Skeletal muscle tissue (tissue), 4 donors: ENCODE data around the gene HOXB1. TPM values are rescaled to one million over a fixed set of nuclear protein-coding genes. Genes with fewer than 3 reads are reported as not detected.

ENCODE experiments used
- H3K27ac ChIP-seq: one replicate; pipeline ENCODE4 v1.7.0; 2013; ENCODE audit warnings: mild to moderate bottlenecking, low read depth, low read length, inconsistent platforms
- H3K27me3 ChIP-seq, 3 donors: one replicate each; pipeline ENCODE4 v1.7.0; 2013; ENCODE audit warnings: low read length in 3 of 3; ENCODE audit not compliant: control insufficient read depth in 3 of 3, insufficient read depth in 3 of 3
- H3K36me3 ChIP-seq, 3 donors: one replicate each; pipeline ENCODE4 v1.7.0; 2013; ENCODE audit warnings: low read length in 3 of 3; ENCODE audit not compliant: control insufficient read depth in 3 of 3, insufficient read depth in 3 of 3
- H3K4me1 ChIP-seq, 3 donors: one replicate each; pipeline ENCODE4 v1.7.0; 2013; ENCODE audit warnings: low read length in 3 of 3, mild to moderate bottlenecking in 3 of 3; ENCODE audit not compliant: control insufficient read depth in 3 of 3, insufficient read depth in 3 of 3
- H3K4me3 ChIP-seq, 3 donors: one replicate each; pipeline ENCODE4 v1.7.0; 2013; ENCODE audit warnings: low read length in 3 of 3
- H3K9ac ChIP-seq, 3 donors: one replicate each; pipeline ENCODE4 v1.7.0; 2013; ENCODE audit warnings: low read length in 3 of 3, mild to moderate bottlenecking in 3 of 3, moderate library complexity in 2 of 3, low read depth in 1 of 3
- H3K9me3 ChIP-seq, 3 donors: one replicate each; pipeline ENCODE4 v1.7.0; 2013; ENCODE audit warnings: low read length in 3 of 3; ENCODE audit not compliant: control insufficient read depth in 3 of 3
- total RNA-seq: library from RNA; depleted of rRNA; stranded (reverse); fragments of >200 nt; gene quantifications from one replicate; pipeline ENCODE4 v1.2.3, GENCODE V29; 2014
- donor health status: Osteomylitis.

HOXB1 gene
- total RNA-seq, 1 donor from 2014 or later = not detected

- Histone ChIP-seq H3K9ac (no peak overlapping the region), H3K4me1 (peaks cover 4 to 25% (median 10%) of the 10 kb centered on the region in 3 donors)
These were observed 31.3 kb upstream of the HOXB1 start for GRCh38 chr17:48561884-48562810.

GRCh38 chr17:48559840-48560817 lies 29.3 kb upstream of the HOXB1 start:
- H3K27me3 ChIP-seq = peaks cover 9 to 80% (median 48%) of the 10 kb centered on the region in 3 donors

More at GRCh38 chr17:48561884-48562810, 31.3 kb upstream of the HOXB1 start:
- H3K9me3 ChIP-seq = no peaks in the 10 kb centered on the region
- peaks cover 0 to 5% (median 0%) of the 10 kb centered on the region in 3 donors for H3K36me3 ChIP-seq
- peaks cover 19 to 90% (median 60%) of the 10 kb centered on the region in 3 donors for H3K27me3 ChIP-seq
- H3K27ac ChIP-seq = no peak overlapping the region
- H3K4me3 ChIP-seq = no peak overlapping the region

DNA sequence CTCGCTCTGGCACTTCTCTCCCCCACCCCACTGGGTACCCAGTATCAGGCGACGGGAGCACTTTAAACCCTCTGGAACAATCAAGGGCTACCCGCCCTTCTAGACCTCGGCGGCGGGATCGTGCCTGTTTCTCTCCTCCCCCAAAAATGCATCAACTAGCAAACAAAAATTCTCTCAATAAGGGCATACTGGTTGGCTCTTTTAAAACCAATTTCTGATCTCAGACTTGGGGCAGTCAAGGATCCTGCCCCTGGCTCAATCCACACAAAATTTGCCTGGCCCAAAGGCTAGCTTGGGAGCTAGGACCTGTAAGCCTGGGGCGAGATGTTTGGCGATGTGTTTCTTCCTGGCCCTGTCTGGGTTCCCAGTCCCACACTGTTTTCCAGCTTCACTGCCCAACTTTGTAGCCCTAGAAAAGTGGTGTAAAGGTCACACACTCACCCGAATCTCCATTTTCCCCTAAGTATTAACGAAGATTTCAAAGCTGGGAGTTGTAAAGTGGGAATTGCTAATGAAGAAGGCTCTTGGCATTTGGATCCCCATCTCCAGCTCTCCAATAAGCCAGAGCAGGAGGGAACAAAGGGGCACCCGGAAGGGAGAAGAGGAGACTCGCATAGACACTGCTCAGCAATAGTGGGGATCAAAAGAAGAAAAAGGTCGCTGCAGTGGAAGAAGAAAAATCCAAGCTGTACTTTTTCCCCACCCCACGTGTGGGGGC lies 28.5 kb upstream of the HOXB1 start:
- no peak overlapping the region for H3K27ac ChIP-seq
- no peak overlapping the region for H3K9ac ChIP-seq
- H3K4me1 ChIP-seq = peaks cover 0 to 13% (median 3%) of the 10 kb centered on the region in 3 donors
- H3K27me3 ChIP-seq = peaks cover 6 to 80% (median 48%) of the 10 kb centered on the region in 3 donors
- H3K36me3 ChIP-seq = peaks cover 0 to 5% (median 0%) of the 10 kb centered on the region in 3 donors
- H3K4me3 ChIP-seq = no peak overlapping the region
- no peaks in the 10 kb centered on the region for H3K9me3 ChIP-seq

More at GRCh38 chr17:48559840-48560817, 29.3 kb upstream of the HOXB1 start:
- H3K4me1 ChIP-seq = peaks cover 3 to 17% (median 5%) of the 10 kb centered on the region in 3 donors
- H3K27ac ChIP-seq = no peak overlapping the region
- H3K9me3 ChIP-seq = no peaks in the 10 kb centered on the region
- no peak overlapping the region for H3K4me3 ChIP-seq
- H3K36me3 ChIP-seq = peaks cover 0 to 5% (median 0%) of the 10 kb centered on the region in 3 donors
- no peak overlapping the region for H3K9ac ChIP-seq

DNA sequence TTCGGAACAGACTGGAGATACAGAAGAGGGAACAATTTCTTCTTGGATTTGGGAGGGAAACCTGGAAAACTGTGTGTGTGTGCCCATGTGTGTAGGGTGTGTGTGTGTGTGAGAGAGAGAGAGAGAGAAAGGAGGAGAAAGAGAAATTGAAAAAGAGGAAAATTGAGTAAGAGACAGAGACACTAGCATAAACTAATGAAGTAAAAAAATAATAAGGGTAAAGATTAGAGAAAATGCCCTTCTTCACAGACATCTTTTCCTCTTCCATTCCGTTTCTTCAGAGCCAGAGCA lies 28.0 kb upstream of the HOXB1 start:
- Histone ChIP-seq H3K9ac (no peak overlapping the region), H3K4me1 (peaks cover 0 to 14% (median 3%) of the 10 kb centered on the region in 3 donors), H3K9me3 (no peaks in the 10 kb centered on the region), H3K27me3 (peaks cover 7 to 84% (median 53%) of the 10 kb centered on the region in 3 donors), H3K4me3 (no peak overlapping the region), H3K27ac (no peak overlapping the region), H3K36me3 (peaks cover 0 to 5% (median 0%) of the 10 kb centered on the region in 3 donors)

DNA sequence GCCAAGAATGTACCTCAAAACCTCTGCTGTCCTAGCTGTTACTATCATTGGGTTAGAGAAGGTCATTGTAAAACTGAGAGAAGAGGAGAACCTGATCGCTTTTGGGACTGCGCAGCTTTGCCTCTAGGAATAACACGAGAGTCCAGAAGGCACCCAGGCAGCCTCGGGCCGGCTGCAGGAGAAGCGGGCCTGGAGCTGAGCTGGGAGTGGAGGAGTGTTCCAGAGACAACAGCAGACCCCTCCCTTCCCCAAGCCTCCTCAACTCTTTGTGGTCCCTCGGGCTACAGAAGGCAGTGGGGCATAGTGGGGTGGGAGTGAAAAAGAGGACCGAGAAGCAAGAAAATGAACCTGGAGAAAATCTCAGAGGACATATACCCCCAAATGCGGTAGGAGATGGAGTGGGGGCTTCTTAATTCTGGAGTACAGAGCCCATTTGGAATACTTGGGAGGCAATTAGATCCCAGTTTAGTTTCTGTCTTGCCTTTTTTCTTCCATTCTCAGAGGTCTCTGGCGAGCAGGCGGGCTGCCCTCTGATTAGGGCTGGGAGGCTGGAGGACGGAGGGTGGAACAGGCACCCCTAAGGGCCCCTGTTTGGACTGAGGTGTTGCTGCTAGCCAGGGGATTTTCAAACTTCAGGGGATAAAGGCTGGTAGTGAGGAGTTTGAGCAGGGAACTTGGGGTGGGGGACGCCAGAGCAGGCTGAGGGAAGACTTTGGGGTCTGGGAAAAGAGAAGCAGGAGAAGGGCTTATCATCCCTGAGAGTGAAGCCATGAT lies 27.4 kb upstream of the HOXB1 start:
- Histone ChIP-seq H3K27me3 (peaks cover 7 to 84% (median 50%) of the 10 kb centered on the region in 3 donors), H3K36me3 (peaks cover 0 to 5% (median 0%) of the 10 kb centered on the region in 3 donors), H3K27ac (no peak overlapping the region), H3K4me1 (peaks cover 0 to 14% (median 3%) of the 10 kb centered on the region in 3 donors), H3K9me3 (no peaks in the 10 kb centered on the region), H3K4me3 (no peak overlapping the region), H3K9ac (no peak overlapping the region)

GRCh38 chr17:48556576-48557401 lies 26.0 kb upstream of the HOXB1 start:
- peaks cover 0 to 2% (median 0%) of the 10 kb centered on the region in 3 donors for H3K36me3 ChIP-seq
- no peak overlapping the region for H3K27ac ChIP-seq
- peaks cover 7 to 82% (median 55%) of the 10 kb centered on the region in 3 donors for H3K27me3 ChIP-seq
- peak overlapping the region in 1 of 3 donors; percentile 33 for H3K9ac ChIP-seq
- no peaks in the 10 kb centered on the region for H3K9me3 ChIP-seq
- no peak overlapping the region for H3K4me3 ChIP-seq
- H3K4me1 ChIP-seq = peaks cover 0 to 14% (median 3%) of the 10 kb centered on the region in 3 donors

- Histone ChIP-seq H3K9ac (no peak overlapping the region), H3K36me3 (peaks cover 0 to 2% (median 0%) of the 10 kb centered on the region in 3 donors), H3K27me3 (peaks cover 7 to 82% (median 59%) of the 10 kb centered on the region in 3 donors), H3K27ac (no peak overlapping the region), H3K9me3 (no peaks in the 10 kb centered on the region), H3K4me1 (peaks cover 0 to 14% (median 3%) of the 10 kb centered on the region in 3 donors), H3K4me3 (no peak overlapping the region)
These were observed 25.4 kb upstream of the HOXB1 start for GRCh38 chr17:48556229-48556575.
